Activated CD4-positive, alpha-beta T cell treated with anti-CD3 and anti-CD28 coated beads, Interleukin-2, Interleukin-6, amounts not matched to agents 100 ng/mL and 50 ng/mL, durations not matched to agents 16 hours and 8 hours (primary cell): ENCODE results near the gene ASXL3.

ENCODE experiments used
- DNase-seq: peaks from one replicate; pipeline ENCODE4 v3.0.0-alpha.2; 2020

The ASXL3 gene

DNA sequence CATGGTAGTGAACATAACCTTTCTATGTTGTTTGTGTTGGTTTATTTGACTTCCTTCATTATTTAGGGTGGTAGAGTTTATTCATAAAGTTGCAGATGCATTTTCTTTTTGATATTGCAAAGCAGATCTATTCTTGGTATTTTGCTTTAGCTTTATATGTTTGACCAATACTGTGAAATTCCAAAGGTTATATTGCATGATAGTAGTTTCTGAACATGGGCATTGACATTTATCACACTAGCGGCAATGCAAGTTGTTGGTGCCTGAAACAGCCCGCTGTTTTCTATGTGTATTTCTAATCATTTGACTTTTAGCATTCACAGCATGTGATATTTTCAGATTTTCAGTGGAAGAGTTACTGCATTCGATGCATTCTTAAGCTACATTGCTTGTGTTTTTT is 87.2 kb downstream of the ASXL3 start:
- DNase-seq: no peak

DNA sequence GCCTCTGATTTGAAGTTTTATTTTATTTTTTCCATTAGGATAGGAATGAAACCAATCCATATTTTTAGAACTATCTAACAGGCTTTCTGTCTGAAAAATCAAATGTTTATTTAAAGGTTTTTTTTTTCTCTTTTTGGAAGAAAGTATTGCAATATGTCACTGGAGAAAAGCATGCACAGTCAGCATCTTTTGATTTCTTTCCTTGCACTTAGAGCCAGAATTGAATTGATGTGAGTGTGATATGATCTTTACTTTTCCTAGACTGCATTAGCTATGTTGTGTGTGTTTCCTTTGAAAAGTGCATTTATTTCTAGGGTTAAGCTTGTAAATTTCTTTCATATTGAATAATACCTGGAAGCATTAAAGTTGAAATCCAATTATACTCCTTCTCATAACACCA is 87.6 kb downstream of the ASXL3 start:
- DNase-seq: no peak

DNA sequence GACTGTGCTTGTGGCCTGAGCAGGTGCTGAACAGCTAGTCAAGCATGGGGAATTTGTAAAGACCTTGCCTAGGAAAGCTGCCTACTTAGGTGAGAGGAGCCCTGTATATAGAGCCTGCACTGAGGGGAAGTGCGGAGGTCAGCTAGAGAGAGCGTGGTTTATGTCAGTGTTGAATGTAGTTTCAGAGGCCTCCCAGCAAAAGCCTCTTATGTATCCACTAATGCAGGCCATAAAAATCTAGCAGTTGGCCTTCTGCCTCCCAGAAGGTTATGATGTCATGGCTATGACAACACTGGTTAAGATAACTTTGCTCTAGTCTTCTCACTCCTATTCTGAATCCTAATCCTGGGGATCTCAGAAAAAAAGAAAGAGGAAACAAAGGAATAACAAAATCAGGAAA is 88.9 kb downstream of the ASXL3 start:
- DNase-seq: no peak

DNA sequence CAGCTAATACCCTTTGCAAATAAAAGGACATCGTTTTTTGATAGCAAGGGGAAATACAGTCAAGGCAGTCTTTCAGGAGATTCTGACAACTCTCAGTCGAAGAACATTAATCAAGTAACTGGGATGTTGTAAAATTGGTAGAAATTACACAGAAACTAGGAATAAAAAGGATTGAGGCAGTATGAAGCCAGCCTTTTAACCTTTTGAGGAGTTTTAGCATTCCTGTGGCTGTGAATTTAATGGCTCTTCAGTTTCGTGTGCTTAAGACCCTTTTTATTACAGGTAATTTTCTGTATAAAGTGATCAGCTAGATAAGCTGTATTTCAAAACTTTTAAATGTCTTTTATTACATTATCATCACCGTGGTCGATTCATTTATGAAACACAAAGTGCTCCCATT is 91.6 kb downstream of the ASXL3 start:
- DNase-seq: no peak

DNA sequence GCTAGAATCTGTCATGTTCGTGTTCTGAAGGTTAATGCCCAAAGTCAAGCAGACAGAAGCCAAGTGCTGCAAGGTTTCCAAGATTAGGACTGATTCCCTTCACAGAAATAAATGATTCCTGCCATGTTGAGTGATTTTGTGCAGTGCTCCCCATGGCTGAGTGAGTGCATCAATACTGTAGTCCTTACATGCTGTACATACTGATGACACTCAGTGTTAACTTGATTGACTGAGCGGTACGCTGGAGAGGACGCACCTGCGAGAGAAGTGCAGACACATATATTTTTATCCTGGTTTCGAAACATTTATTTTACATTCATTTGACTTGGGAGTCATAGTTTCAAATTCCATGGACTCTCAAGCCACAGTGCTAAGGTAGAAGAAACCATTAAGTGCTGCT is 92.0 kb downstream of the ASXL3 start:
- DNase-seq: no peak

DNA sequence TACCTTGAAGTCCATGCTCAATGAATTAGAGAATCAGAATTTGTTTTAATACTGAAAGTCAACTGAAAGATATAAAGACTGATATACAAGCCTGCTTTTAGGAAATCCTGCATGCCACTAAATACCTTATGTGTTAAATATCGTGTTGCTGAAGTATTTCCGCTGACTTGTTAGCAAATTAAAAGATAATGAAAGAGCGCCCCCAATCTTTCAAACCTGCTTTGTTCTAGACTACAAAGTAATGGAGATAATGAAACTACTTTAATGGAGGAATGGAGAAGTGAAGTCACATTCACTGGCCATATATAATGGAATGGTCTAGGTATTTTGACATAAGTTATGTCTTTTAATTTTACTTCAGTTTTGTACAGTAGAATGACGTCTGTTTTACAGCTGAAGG is 95.7 kb downstream of the ASXL3 start:
- no peak for DNase-seq

DNA sequence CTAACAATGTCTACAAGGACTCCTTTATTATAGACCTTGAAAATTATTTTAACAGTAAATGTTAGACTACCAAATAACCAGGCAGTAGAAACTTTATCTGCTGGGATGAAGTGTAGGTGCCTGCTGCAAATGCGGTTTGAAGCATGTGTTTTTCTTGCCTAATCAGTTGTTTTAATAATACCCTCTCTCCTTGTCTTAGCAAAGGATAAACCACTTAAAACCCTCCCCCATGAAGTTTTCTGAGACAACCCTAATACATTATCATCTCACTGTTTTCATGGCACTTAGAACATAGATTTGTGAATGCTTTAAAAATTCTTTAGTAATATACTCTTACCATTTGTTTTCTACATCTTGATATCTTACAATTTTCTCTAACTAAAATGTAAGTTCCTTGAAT is 98.6 kb downstream of the ASXL3 start:
- DNase-seq: no peak

DNA sequence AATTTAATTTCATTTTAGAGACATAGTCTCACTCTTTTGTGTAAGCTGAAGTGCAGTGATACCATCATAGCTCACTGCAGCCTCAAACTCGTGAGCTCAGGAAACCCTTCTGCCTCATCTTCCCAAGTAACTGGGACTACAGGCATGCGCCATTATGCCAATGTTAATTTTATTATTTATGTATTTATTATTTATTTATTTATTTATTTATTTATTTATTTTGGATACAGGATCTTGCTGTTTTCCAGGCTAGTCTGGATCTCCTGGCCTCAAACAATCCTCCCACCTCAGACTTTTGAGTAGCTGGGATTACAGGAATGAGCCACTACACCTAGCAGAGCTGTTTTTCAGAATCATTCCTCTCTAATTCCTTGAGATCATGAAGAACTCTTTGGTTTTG is 99.9 kb downstream of the ASXL3 start:
- no peak for DNase-seq

DNA sequence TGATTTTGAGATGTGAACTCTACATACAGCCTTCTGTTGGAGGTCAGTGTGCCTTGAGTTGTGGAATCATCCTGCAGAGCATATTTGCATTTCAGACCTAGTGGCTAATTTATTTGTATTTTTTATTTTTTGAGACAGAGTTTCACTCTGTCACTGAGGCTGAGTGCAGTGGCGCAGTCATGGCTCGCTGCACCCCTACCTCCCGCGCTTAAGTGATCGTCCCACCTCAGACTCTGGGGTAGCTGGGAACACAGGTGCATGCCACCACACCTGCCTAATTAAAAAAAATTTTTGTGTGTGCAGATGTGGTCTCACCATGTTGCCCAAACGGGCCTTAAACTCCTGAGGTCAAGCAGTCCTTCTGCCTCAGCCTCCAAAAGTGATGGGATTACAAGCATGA is 104.4 kb downstream of the ASXL3 start:
- no peak for DNase-seq

DNA sequence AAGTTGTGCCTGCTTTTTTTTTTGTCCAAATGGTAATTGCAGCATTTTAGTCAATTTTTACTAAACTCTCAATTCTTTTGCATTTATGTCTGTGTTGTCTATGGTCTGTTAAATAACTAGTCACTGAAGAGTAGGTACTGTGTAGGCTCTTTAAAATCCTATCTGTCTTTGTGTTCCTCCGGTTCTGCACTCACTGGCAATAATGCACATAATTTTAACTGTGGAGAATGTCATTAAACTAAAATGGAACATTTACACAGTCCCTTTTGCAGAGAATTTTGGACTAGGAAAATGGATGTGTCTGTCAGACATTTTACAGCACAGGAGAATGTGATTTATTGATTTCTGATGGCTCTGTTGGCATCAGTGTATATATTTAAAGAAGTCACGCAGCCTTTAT is 116.6 kb downstream of the ASXL3 start:
- DNase-seq: no peak

DNA sequence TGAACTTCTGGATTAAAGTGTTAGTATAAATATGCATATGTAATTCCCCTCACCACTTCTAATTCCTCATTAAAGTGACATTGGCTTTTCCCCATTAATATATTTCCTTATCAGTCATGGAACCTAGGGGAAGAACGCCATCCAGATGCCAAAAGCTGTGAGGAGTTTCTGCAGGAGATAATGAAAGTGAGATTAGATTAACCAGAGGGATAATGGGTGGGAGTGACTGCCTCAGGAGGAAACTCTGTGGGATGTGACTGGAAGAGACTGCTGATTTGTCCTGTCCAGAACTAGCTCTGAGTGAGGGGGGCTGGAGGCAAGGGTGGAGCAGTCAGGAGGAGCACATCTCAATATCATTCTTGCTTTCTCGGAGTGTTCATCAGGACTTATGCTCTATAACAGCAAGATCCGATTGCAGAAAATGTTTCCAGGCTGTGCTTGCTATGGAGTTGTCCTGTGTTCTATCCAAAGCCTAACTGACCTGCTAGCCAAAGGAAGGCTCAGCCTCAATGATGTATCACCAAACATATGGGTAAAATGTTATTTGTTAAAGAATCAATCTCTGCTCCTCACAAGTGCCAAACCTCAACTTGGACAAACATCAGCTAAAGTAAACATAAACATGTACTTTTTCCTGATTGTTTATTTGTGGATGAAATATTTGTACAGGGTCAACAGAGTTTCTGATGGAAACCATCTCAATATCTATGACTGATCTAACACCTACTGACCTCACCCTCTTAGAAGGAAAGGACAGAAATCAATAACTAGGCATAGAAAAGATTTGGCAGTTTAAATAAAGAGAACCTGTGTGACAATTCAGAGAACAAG is 118.5 kb downstream of the ASXL3 start:
- no peak for DNase-seq

DNA sequence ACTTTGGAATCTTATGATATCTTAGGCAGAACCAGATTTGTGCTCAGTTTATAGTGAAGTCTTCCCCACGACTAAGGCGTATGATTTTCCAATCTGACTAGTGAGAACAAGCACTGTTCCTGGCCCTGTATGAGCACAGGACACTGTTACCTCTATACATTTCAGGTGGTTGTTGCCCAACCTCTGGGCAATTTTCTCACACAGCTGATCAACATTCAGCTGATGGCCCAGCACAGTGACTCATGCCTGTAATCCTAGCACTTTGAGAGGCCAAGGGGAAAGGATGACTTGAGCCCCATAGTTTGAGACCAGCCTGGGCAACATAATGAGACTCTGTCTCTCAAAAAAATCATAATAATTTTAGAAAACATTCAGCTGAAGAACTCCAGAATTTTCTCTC is 119.5 kb downstream of the ASXL3 start:
- DNase-seq: no peak

DNA sequence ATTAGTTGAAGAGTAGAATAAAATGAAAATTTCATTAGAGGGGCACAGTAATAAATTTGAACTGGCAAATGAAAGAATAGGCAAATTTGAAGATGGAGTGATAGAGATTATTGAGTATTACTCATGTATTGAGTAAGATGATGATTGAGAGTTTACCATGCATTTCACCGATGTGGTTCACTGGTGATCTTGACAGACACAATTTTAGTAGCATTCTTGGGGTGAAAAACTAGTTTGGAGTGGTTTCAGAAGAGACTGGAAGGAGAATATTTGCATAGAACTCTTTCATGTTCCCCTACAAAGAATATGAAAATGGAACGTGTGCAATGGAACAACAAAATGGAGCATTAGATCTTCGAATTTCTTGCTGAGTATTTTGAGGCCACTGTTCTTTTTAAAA is 121.4 kb downstream of the ASXL3 start:
- no peak for DNase-seq

DNA sequence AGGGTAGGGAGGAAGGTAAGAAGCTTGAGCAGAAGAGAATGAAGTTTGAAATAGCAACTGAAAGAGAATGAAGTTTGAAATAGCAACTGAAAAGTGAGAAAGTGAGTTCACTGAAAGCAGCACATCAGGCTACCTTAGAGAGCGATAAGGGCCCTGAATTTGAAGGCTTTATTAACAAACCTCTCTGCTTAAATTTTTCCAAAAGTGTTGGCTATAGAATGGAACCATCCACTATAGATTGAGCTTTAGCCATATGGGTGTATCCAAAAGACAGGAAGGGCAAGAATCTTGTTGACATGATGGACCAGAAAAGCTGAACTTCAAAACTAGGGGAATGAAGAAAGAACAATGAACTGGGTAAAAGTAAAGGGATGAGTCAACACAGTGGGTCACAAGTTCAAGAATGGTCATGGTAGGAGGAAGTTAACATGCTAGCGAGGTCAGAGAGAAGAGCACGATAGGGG is 122.5 kb downstream of the ASXL3 start:
- no peak for DNase-seq

DNA sequence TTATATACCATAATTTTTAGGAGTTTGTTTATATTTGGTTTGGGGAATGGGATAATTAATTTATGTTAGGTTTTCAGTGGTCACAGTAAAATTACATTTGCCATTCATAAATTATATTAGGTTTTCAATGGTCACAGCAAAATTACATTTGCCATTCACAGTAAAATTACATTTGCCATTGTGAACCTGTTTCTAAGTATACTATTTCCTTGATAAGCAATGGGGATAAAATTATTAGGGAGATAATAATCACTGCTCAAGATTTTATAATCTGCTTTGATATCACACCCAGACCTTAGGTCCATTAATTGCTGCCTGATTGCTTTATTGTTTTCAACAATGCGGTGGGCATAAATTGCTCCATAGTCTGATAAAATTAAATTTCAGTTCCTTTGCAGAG is 124.6 kb downstream of the ASXL3 start:
- DNase-seq: no peak

DNA sequence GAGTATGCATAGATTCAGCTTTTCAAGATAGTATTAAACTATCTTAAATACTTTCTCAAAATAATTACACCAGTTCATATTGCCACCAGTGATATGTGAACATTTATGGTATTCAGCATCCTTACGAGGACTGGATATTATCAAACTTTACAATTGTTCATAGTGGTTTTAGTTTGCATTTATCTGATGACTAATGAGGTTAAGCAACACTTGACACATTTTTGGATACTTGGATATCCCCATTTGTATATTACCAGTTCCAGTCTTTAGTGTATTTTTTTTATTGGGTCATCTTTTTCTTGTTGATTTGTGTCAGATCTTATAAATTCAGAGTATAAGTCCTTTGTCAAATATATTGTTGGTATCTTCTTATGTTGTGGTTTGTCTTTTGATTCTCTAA is 128.4 kb downstream of the ASXL3 start:
- no peak for DNase-seq

DNA sequence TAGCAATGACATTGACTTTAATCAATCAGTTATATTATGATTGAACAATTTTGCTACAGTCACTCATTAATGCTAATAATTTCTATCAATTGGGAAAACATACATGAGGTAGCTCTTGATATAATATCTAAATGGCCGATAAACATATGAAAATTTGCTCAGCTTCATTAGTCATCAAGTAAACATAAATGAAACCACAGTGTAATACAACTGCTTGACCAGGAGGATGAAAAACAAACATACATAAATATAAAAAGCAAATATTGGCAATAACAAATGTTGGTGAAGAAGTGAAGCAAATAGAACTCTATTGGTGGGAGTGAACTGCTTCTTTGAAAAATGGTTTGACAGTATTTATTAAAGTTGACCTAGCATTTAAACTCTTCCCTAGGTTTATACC is 130.9 kb downstream of the ASXL3 start:
- DNase-seq: no peak

DNA sequence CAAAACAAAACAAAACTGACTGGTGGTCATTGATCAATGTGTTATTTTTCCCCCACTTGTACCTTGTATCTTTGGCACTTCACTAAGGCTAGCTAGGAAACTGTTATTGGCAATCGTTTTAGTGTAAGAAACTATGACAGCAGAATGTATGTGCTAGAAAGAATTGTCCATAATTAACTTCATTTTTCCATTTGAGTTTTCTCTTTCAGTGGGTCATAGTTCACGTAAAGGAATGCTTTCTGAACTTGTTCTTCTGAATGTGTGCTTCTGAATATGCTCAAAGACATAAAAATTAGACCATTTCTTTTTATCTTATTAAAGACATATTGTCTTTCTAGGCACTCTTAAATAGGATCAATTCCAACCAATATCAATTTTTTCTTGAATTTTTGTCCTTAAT is 132.2 kb downstream of the ASXL3 start:
- DNase-seq: no peak

DNA sequence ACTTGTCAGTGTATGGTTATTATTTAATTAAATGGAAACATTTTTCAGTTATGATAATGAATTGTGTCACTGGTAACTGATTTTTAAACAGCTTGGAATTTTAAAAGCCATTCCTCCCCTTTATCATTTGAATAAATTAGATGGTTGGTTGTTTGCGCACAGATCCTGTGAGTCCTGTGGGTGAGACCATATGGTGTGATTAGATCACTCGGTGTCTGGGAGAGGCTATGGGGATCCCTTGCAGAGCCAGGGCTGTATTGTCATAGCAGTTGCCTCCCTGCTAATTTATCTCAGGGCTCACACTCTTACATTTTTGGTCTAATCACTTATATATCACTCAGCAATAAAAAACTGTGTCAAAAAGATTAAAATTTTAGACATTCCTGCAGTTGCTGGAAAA is 133.5 kb downstream of the ASXL3 start:
- no peak for DNase-seq

DNA sequence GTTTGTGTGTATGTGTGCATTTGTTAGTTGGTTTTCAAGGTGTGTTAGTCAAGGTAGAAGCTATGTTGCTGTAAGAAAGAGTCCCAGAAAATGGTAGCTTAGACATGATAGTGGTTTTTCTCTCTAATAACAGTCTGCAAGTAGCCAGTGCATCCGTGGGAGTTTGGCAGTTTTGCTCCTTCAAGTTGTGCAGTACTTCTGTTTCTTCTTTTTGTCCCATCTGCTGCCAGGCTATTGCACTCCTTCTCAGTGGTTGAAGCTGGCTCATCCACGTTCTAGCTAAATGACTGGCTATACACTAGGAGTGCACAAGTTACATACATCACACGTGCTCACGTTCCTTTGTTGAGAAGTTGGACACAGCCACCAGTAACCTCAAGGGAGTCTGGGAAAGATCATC is 134.7 kb downstream of the ASXL3 start:
- DNase-seq: no peak

DNA sequence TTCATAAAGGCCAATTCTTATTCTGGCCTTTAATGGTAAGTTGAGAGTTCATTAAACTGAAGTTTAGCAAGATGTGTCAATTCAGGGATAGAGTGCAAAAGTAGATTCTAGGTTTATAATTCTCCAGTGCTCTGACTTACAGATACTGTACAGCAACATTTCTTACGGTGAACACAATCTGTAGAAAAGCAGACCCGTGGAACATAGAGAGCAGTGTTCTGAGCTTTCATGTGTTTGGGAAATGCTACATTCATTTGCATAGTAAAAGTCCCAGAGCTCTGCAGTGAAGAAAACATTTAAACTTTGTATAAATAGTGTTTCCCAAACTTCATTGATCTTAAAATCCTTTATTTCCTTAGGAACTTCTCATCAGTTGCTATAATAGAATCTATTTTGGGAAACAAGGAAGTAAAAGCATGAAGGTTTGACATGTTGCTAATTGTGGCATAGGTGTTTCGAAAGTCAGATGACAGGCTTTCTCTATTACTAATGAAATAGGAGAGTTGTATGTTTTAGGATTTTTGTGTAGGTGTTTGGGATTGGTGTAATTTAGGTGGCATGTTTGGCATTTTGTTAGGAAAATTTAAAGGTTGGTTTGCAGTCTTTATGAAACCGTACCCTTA is 138.2 kb downstream of the ASXL3 start:
- DNase-seq: no peak

DNA sequence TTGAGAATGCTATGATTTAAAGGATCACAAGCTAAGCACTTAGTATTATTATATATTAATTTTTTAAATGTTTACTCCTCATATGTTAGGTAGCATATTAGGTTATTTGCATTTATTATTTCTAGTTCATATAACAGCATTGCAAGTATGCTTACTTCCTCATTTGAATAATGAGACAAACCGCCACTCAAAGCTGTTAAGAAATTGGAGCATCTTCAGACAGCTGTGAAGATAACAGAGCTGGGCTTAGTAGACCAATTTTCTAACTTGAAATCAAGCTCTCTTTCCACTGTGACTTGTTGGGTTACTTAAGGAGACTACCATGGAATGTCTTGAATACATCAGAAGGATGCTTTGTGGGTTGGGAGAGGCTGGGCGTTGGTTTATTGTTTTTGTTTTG is 139.3 kb downstream of the ASXL3 start:
- no peak for DNase-seq

DNA sequence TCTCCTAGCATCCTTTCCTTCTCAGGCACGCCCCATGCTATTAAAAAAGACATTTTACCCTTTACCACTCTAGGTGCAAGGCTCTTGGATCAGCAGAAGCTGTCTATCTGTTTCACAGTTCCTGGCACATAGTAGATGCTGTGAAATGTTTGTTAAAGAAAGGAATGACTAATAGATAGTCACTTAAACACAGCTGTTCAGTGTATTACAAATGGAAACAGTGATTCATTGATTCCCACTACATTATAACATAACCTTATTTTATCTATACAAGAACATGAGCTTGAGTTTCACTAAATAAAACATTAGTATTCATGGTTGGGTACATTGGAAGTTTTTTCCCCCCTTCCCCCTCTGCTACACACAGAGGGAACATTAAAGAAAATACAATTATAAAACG is 142.1 kb downstream of the ASXL3 start:
- no peak for DNase-seq

DNA sequence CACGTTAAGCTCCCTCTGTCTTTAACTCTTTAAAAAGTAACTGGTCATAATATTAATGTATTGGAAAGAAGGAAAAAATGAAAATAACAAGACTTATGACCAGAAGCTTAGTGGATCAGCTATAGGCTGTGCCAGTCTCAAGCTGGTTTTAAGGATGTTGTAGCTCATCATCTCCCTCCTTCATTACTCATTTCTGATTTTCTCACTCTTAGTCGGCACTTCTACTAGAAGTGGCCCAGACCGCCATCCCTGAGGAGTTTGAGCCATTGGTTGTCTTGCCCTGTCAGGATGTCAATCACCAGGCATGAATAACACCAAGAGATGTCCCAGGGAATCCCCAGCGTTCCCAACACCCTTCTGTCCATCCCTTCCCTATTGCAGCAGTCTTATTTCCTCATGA is 151.5 kb downstream of the ASXL3 start:
- DNase-seq: peak; percentile 0

DNA sequence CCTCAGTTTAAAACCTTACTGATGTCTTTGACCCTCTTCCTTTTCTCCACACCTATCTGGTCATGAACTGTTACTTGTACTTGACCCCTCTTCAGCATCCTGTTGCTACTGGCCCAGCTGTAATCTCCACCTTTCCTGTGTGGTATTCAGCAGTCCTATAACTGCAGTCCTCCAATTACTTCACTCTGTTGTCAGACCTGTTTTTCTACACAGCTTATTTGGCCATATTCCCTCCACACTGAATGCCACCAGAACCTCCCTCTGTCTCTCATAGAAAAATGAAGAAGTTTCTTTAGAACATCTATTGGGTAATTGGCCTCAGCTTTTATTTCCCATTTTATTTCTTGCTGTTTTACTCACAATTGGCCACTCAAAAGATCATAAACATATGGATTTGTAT is 155.4 kb downstream of the ASXL3 start:
- no peak for DNase-seq
